GM10847 (cell line): ENCODE results near the gene SMURF1.

ENCODE experiments used
- POLR2A ChIP-seq: IDR thresholded peaks from 2 replicates; pipeline ENCODE4 v1.6.1; 2011; ENCODE audit not compliant: insufficient read length; ENCODE audit errors: extremely low read depth

The SMURF1 gene

DNA sequence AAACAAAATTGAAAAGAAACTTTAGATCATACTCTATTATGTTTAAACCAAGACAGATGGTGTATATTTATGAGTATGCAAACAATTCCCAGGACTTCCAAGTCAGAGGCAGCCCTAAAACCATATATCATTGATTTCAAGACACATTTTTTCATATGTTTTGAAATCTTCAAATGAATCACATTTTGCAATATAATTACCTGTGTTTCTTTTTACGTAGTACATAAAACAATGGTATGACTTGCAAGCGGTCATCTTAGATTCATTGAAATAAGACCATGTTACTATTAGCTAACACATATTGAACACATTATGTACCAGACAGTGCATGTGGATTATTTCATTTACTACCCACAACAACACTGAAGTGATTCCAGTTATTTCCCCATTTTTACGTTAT is 14.9 kb downstream of the SMURF1 start:
- no peak for TF ChIP-seq POLR2A

DNA sequence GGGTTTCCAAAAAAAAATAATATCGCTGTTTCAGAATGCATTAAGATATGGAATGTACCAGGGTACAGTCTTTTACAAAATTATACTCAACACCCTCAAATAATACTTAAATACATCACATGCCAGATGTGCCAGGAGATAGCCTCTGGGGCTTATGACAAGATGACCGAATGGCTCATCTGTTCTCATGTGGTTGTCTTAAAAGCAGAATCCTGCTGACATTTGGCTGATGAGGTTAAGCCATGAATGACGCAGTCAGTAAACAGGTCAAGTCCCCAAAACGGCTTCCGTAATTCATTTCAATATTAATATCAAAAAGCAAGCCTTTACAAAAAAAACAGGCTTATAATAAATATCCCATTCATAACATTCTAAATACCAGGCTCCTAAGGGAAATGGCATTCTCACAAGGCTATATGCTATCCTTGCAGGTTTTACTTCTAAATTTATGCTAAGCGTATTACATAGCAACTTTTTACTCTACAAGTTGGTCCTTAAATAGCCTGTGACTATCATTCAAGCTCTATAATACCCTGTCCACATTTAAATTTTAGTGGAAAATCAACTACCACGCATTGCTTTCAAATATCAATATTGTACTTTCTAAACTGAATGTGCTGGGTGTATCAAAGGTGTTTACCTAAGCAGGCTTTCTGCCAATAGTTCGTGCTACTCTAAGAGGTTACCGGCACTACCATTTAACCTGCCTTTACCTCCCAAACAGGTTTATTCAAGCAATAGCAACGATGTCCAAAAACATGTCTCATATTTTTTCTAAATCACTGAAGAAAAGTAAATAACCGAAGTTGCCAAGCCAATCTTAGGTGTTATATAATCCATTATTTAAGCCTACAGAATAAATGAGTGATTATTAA is 15.6 kb downstream of the SMURF1 start:
- TF ChIP-seq POLR2A: no peak

DNA sequence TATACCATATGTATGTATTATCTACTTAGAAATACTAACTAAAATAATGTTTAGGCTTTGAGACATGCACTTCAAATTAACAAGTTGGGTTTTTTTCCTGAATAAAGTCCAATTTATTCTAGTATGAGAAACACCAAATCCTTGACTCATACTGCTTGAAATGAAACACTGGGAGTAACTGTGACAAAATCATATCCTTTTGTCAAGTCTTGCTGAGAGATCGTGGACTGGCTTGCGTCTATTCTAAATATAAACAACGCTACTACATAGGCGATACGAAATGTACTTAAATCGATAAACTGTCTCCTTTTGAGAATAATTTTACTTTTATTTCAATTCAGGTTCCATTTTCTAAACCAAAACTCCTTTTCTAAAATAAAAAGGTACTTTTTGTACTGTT is 16.3 kb downstream of the SMURF1 start:
- TF ChIP-seq POLR2A: no peak

DNA sequence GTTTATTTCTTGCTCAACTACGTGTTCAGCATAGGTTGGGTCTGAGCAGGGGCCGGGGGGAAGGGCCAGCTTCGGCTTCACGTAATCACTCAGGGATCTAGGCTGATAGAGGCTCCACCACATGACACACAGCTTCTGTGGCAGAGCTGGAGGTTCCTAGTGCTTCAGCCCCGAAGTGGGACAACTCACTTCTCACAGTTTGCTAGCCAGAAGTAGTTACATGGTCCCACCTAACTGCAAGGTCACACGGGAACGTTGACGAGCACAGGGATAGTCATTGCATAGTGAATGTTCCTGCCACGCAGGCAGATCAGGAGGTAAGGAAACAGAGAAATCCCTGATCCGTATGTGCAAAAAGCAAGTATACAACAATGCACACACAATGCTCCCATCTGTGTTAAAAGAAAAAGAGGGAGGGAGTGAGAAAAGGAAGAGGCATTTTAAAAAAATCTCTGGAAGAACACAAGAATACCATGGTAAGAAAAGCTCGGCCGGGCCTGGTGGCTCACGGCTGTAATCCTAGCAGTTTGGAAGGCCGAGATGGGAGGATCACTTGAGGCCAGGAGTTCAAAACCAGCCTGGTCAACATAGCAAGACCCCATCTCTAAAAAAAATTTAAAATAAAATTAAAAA is 16.9 kb downstream of the SMURF1 start:
- no peak for TF ChIP-seq POLR2A

DNA sequence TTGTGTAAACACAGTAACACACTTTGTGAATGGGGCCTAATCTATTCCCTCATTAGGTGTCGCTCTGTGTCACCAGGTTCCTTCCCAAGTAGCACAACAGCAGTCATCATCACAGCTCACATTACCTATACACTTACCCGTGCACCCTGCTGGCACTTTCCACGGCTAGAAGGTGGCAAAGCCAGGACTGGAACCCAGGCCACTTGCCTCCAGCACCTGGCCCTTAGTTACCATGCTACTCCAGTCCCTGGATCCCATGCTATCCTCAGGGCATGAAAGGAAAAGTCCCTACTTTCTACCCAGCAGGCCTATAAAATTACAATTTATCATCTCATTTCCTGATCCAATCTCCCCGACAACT is 18.4 kb downstream of the SMURF1 start:
- no peak for TF ChIP-seq POLR2A

DNA sequence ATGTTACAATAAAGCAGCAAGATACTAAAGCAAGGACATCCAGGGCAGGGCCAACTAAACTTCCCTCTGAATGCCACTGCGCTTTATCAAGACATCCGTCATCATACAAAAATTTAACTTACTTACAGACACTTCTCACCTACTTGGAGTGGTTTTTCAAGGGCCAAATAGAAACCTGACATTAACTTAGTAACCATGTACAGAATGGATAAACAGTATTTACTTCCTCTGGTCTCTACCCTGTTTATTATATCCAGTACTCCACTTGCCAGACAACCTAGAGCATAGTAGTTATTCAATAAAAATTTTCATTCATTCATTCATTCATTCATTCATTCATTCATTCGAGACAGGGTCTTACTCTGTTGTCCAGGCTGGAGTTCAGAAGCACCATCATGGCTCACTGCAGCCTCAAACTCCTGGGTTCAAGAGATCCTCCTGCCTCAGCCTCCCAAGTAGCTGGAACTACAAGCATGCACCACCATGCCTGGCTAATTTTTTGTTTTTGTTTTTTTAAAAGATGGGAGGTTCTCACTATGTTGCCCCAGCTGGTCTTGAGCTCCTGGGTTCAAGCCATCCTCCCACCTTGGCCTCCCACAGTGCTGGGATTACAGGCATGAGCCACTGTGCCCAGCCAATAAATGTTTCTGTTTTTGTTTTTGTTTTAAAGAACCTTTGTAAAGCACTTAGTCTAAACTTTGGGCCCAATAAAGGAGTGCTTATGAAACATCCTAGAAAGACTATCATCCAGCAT is 19.0 kb downstream of the SMURF1 start:
- no peak for TF ChIP-seq POLR2A

DNA sequence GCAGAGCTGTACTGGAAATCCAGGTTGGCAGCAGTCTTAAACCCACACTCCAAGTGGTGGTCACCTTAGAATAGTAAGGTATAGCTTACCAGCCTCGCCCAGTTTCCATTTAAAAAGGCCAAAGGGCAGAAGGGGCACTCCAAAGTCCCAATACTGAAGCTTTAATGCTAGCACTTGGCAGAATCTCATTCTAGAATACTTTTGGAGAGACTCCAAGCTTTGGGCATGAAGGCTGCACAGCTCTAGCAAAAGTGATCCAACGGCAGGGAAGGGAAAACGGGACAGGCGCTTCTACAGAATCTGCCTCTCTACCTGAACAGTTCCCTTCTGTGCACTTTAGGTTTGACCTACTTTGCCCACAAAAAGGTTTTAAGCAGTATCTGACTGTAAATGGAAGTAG is 19.7 kb downstream of the SMURF1 start:
- no peak for TF ChIP-seq POLR2A

DNA sequence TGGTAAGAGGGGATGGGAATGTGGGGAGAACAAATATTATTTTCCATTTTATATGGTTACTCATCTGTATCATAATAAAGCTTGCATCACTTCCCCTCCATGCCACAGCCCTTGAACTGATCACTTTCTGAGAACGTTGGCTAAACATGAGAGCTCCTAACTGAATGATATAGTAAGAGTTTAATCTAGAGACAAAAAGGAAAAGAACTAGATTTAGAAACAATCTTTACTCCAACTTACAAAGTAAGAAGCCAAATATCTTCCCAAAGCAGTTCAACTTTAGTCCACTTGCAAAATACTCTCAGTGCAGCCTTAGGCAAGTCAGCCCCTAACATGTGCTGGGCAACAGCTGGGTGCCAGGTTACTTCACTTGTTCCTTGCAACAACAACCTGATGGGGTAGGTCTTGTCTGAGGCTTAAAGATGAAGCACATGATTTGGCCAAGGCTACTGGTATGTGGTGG is 20.3 kb downstream of the SMURF1 start:
- no peak for TF ChIP-seq POLR2A

DNA sequence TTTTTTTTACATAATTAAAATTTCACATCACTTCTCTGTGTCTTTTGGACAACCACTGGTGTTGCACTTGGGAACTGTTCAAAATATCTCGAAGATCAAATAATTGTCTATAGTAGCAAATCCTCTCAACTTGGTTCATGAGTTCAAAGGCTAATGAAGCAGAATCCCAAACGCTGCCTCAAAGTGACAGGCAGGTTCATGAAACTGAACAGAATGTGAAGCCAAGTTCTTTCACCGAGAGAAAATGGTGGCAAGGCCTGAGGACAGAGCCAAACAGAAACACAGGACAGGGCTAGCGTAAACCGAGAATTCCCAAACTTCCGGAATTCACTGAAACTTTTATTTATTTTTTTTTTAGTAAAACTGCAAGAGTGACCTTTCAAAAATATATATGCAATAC is 21.1 kb downstream of the SMURF1 start:
- TF ChIP-seq POLR2A: no peak

DNA sequence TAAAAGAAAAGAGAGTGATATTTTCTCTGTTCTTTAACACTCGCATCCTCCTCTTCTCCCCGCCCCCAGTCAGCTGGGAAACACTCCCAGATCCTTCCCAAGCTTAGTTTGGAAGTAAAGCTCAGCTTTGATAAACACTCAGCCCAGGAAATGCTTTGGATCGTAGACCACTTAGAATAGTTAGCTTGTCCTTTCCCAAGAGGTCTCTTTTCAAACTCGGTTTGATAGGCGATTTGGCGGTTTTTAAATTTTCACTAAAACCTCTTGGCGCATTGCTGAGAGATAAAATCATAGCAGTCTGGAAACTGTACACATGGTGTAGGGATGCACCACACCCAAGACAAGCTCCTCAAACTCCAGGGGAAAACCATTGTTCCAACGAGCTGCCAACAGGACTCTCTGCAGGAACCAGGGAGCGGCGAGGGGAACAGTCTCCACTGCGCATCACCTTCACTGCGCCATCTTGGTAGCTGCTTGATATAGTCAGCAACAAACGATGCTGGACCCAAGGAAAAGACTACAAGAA is 22.3 kb downstream of the SMURF1 start:
- TF ChIP-seq POLR2A: no peak

DNA sequence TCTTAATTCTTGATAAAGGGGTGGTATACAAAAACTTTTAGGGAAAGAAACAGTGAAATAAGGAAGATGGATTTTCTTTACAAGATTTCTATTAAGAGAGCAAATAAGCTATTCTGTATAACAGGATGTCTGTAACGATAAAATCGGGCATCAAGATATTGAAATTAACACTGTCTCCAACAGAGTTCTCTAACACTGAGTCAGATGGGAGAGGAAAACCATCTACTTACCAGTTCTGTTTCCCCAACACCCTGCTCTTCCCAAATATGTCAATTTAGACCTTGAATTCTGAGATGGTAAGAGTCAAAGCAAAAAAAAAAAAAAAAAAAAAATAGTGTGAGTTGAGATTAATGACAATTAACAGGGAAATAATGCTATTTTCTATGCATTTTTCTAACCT is 23.0 kb downstream of the SMURF1 start:
- no peak for TF ChIP-seq POLR2A

DNA sequence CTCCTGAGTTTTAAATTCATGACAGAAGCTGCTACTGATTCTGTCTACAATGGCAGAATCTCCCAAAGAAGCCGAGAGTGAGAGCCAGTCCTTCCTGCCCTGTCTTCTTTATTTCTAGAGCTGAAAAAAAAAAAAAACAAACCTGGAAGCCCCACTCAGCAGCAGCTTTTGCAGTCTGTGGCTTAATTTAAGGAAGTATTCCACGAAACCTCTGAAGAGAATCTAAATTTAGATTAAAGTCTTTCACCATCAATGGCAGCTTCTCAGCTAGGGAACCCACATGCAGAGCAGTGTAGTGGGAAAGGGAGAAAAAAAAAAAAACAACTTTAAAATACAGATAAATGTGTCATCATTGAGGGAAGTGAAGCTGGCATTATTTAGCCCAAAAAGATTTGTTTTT is 23.4 kb downstream of the SMURF1 start:
- TF ChIP-seq POLR2A: no peak

DNA sequence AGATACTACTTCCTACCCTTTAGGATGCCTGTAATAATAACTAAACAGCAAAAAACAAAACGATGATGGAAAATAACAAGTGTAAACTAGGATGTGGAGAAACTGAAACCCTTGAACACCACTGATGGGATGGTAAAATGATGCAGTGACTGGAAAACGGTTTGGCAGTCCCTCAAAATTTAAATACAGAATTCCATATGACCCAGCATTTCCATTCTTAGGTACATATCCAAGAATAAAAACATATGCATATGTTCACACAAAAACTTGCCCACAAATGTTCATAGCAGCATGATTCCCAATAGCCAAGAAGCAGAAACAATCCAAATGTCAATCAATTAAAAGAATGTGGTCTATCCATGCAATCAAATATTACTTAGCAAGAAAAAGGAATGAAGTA is 25.8 kb downstream of the SMURF1 start:
- no peak for TF ChIP-seq POLR2A

DNA sequence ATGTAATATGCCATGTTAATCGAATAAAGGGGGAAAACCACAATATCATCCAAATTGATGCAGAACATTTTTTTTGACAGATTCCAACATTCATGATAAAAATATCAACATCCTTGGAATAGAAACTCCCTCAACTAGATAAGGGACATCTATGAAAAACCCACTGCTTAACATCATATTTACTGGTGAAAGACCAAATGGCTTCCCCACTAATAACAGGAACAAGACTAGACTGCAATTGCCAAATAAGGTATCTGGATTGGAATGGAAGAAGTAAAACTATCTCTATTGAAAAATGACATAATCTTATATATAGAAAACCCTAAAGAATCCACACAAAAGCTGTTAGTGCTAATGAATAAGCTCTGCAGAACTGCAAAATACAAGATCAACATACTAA is 27.8 kb downstream of the SMURF1 start:
- TF ChIP-seq POLR2A: no peak

DNA sequence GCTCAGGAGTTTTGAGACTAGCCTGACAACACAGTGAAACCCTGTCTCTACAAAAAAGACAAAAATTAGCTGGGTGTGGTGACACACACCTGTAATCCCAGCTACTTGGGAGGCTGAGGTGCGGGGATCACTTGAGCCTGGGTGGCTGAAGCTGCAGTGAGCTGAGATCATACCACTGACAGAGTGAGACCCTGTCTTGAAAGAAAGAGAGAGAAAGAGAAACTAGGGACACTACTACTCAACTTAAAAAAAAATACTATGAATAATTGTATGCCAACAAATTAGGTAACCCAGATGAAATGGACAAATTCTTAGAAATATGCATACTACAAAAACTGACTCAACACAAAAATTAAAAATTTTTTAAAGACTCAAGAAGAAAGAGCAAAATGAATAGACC is 28.5 kb downstream of the SMURF1 start:
- TF ChIP-seq POLR2A: no peak

DNA sequence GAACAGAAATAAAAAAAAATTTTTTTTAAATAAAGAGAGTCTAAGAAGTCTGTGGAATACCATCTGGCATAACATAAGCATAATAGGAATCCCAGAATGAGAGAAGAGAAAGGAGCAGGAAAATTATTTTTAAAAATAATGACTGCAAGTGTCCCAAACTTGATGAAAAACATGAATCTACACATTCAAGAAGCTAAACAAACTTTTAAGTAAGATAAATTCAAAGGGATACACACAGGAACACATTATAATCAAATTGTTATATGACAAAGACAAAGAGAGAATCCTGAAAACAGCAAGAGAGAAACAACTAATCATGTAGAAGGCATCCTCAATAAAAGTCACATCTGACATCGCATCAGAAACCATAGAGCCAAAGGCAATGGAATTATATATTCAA is 30.9 kb downstream of the SMURF1 start:
- TF ChIP-seq POLR2A: no peak
